Naive thymus-derived CD4-positive, alpha-beta T cell (primary cell): ENCODE measurements around the gene CPZ. TPM values are rescaled to one million over a fixed set of nuclear protein-coding genes. Genes with fewer than 3 reads are reported as not detected.

Experiments used
- ATAC-seq: fragments of 150-1000 bp; cut with Tn5 transposase; 2 replicates; pipeline ENCODE4 v1.10.0; 2021; ENCODE audit warnings: mild to moderate bottlenecking, moderate library complexity
- CTCF ChIA-PET: fragments of 350-600 bp; sonication (Branson Sonifier 250); formaldehyde crosslinking; loops from one replicate; lab custom pipeline; 2021; ENCODE audit warnings: antibody characterized with exemption; lab: Charles Lee
- POLR2A ChIA-PET: fragments of 350-600 bp; sonication (Branson Sonifier 250); formaldehyde crosslinking; loops from one replicate; lab custom pipeline; 2021; ENCODE audit warnings: antibody characterized with exemption, inconsistent platforms; lab: Charles Lee
- DNase-seq, 9 donors: peaks; one replicate each; pipeline versions ENCODE4 v3.0.0 to v3.0.0-alpha.2; 2020 to 2022; ENCODE audit warnings: mixed read lengths in 1 of 9
- H3K27ac ChIP-seq: one replicate; pipeline ENCODE4 v1.7.0; 2013; ENCODE audit warnings: mild to moderate bottlenecking, low read depth, low read length, moderate library complexity
- H3K27me3 ChIP-seq, 2 donors: one replicate each; pipeline ENCODE4 v1.7.0; 2013; ENCODE audit warnings: low read length in 2 of 2, mild to moderate bottlenecking in 2 of 2, moderate library complexity in 2 of 2; ENCODE audit not compliant: control insufficient read depth in 2 of 2, insufficient read depth in 2 of 2
- H3K36me3 ChIP-seq, 3 experiments: 1 replicate in 2 of 3; 2 replicates in 1 of 3; pipeline ENCODE4 v1.7.0; 2013; ENCODE audit warnings: low read length in 3 of 3, mild to moderate bottlenecking in 3 of 3, moderate library complexity in 1 of 3; ENCODE audit not compliant: insufficient read depth in 3 of 3, control insufficient read depth in 2 of 3
- H3K4me1 ChIP-seq, 2 donors: one replicate each; pipeline ENCODE4 v1.7.0; 2013; ENCODE audit warnings: low read length in 2 of 2, mild to moderate bottlenecking in 2 of 2, moderate library complexity in 1 of 2; ENCODE audit not compliant: control insufficient read depth in 2 of 2, insufficient read depth in 2 of 2
- H3K4me3 ChIP-seq: 2 replicates; pipeline ENCODE4 v1.7.0; 2013; ENCODE audit warnings: mild to moderate bottlenecking, low read length
- H3K9me3 ChIP-seq, 3 experiments: 1 replicate in 2 of 3; 2 replicates in 1 of 3; pipeline ENCODE4 v1.7.0; 2013; ENCODE audit warnings: low read length in 3 of 3; ENCODE audit not compliant: control insufficient read depth in 2 of 3
- H3K27ac Mint-ChIP-seq, 9 donors: one replicate each; pipeline ENCODE4 v1.8.0; 2020 to 2022; ENCODE audit warnings: mixed read lengths in 9 of 9, mild to moderate bottlenecking in 8 of 9, moderate library complexity in 5 of 9, inconsistent platforms in 2 of 9
- H3K27me3 Mint-ChIP-seq, 5 donors: one replicate each; pipeline ENCODE4 v1.8.0; 2021 to 2022; ENCODE audit warnings: mixed read lengths in 5 of 5, mild to moderate bottlenecking in 1 of 5
- H3K36me3 Mint-ChIP-seq, 5 donors: one replicate each; pipeline ENCODE4 v1.8.0; 2020 to 2022; ENCODE audit warnings: mixed read lengths in 5 of 5, mild to moderate bottlenecking in 3 of 5, inconsistent platforms in 1 of 5
- H3K4me1 Mint-ChIP-seq, 7 donors: one replicate each; pipeline ENCODE4 v1.8.0; 2020 to 2022; ENCODE audit warnings: mixed read lengths in 7 of 7, mild to moderate bottlenecking in 3 of 7, inconsistent platforms in 1 of 7
- H3K4me3 Mint-ChIP-seq, 10 donors: one replicate each; pipeline ENCODE4 v1.8.0; 2020 to 2022; ENCODE audit warnings: mild to moderate bottlenecking in 10 of 10, mixed read lengths in 10 of 10, moderate library complexity in 6 of 10, inconsistent platforms in 2 of 10
- H3K9me3 Mint-ChIP-seq, 11 donors: one replicate each; pipeline ENCODE4 v1.8.0; 2020 to 2022; ENCODE audit warnings: mixed read lengths in 11 of 11, mild to moderate bottlenecking in 4 of 11, inconsistent platforms in 1 of 11, moderate library complexity in 1 of 11
- intact Hi-C, 2 donors: fragments of 100-400 bp; cut with micrococcal nuclease; formaldehyde crosslinking; loops; one replicate each; pipeline ENCODE4 v1.15.1; 2023
- polyA plus RNA-seq, 2 donors: library from polyadenylated mRNA; unstranded; fragments of 300-500 nt; fragmentation: Illumina TruSeq; gene quantifications; one replicate each; pipeline ENCODE4 v1.2.3, GENCODE V29; 2021
- total RNA-seq, 6 experiments: library from RNA in 5 of 6; stranded (reverse) in 5 of 6; gene quantifications; 1 replicate in 5 of 6; 2 replicates in 1 of 6; pipeline ENCODE4 v1.2.3 and lab custom pipeline; 2021 to 2026

Gene CPZ
- total and polyA plus RNA-seq, 7 experiments from 2014 or later: not detected

- ChIA-PET POLR2A (no interaction called here), CTCF (no interaction called here)
- H3K9me3 Mint-ChIP-seq: peaks cover 0 to 2% (median 0%) of the 10 kb centered on the region in 11 donors
- H3K36me3 Mint-ChIP-seq: no peaks in the 10 kb centered on the region
- H3K27ac Mint-ChIP-seq: no peak overlapping the region
- H3K4me1 Mint-ChIP-seq: no peaks in the 10 kb centered on the region
- ATAC-seq (no peak), DNase-seq (no peak)
- intact Hi-C loops: no loop called here
- H3K27ac ChIP-seq: no peak overlapping the region
- H3K4me3 Mint-ChIP-seq: no peak overlapping the region
- H3K27me3 ChIP-seq: no peaks in the 10 kb centered on the region
- peaks cover 0 to 6% (median 0%) of the 10 kb centered on the region in 5 donors for H3K27me3 Mint-ChIP-seq
- no peaks in the 10 kb centered on the region for H3K9me3 ChIP-seq
- no peaks in the 10 kb centered on the region for H3K4me1 ChIP-seq
- H3K4me3 ChIP-seq: no peak overlapping the region
- H3K36me3 ChIP-seq: no peaks in the 10 kb centered on the region
Measured at GRCh38 chr4:8644966-8645752, 52.6 kb downstream of the CPZ start.

GRCh38 chr4:8645753-8646124 is 53.2 kb downstream of the CPZ start:
- no peaks in the 10 kb centered on the region for H3K27me3 ChIP-seq
- no peak overlapping the region for H3K4me3 ChIP-seq
- ChIA-PET POLR2A (no interaction called here), CTCF (no interaction called here)
- no peak for DNase-seq
- Mint-ChIP-seq H3K27ac (no peak overlapping the region), H3K36me3 (no peaks in the 10 kb centered on the region), H3K9me3 (peaks cover 0 to 2% (median 0%) of the 10 kb centered on the region in 11 donors), H3K4me3 (no peak overlapping the region), H3K27me3 (peaks cover 0 to 7% (median 0%) of the 10 kb centered on the region in 5 donors), H3K4me1 (no peaks in the 10 kb centered on the region)
- H3K9me3 ChIP-seq: no peaks in the 10 kb centered on the region
- ATAC-seq: no peak
- intact Hi-C loops: no loop called here
- H3K27ac ChIP-seq: no peak overlapping the region
- H3K4me1 ChIP-seq: no peaks in the 10 kb centered on the region
- no peaks in the 10 kb centered on the region for H3K36me3 ChIP-seq

GRCh38 chr4:8646296-8647093 is 53.9 kb downstream of the CPZ start:
- Mint-ChIP-seq H3K4me3 (no peak overlapping the region), H3K4me1 (no peaks in the 10 kb centered on the region), H3K36me3 (no peaks in the 10 kb centered on the region), H3K27ac (no peak overlapping the region), H3K9me3 (peaks cover 0 to 2% (median 0%) of the 10 kb centered on the region in 11 donors), H3K27me3 (peaks cover 0 to 7% (median 0%) of the 10 kb centered on the region in 5 donors)
- POLR2A ChIA-PET: no interaction called here
- no peaks in the 10 kb centered on the region for H3K4me1 ChIP-seq
- H3K4me3 ChIP-seq: no peak overlapping the region
- ATAC-seq (no peak), DNase-seq (no peak)
- H3K9me3 ChIP-seq: no peaks in the 10 kb centered on the region
- H3K27ac ChIP-seq: no peak overlapping the region
- CTCF ChIA-PET: no interaction called here
- H3K36me3 ChIP-seq: no peaks in the 10 kb centered on the region
- intact Hi-C loops: no loop called here
- no peaks in the 10 kb centered on the region for H3K27me3 ChIP-seq

GRCh38 chr4:8647094-8647570 is 54.6 kb downstream of the CPZ start:
- H3K4me1 ChIP-seq: no peaks in the 10 kb centered on the region
- ATAC-seq (no peak), DNase-seq (no peak)
- Mint-ChIP-seq H3K27me3 (peaks cover 0 to 7% (median 0%) of the 10 kb centered on the region in 5 donors), H3K9me3 (peaks cover 0 to 2% (median 0%) of the 10 kb centered on the region in 11 donors), H3K27ac (no peak overlapping the region), H3K4me1 (no peaks in the 10 kb centered on the region), H3K36me3 (no peaks in the 10 kb centered on the region), H3K4me3 (no peak overlapping the region)
- CTCF ChIA-PET: no interaction called here
- H3K27ac ChIP-seq: no peak overlapping the region
- intact Hi-C loops: no loop called here
- no peaks in the 10 kb centered on the region for H3K27me3 ChIP-seq
- no peaks in the 10 kb centered on the region for H3K9me3 ChIP-seq
- POLR2A ChIA-PET: no interaction called here
- H3K4me3 ChIP-seq: no peak overlapping the region
- no peaks in the 10 kb centered on the region for H3K36me3 ChIP-seq

GRCh38 chr4:8647626-8648025 is 55.1 kb downstream of the CPZ start:
- peaks cover 0 to 2% (median 0%) of the 10 kb centered on the region in 11 donors for H3K9me3 Mint-ChIP-seq
- Histone ChIP-seq H3K9me3 (no peaks in the 10 kb centered on the region), H3K4me3 (no peak overlapping the region), H3K27ac (no peak overlapping the region), H3K27me3 (no peaks in the 10 kb centered on the region), H3K4me1 (no peaks in the 10 kb centered on the region), H3K36me3 (no peaks in the 10 kb centered on the region)
- no peaks in the 10 kb centered on the region for H3K36me3 Mint-ChIP-seq
- ChIA-PET CTCF (no interaction called here), POLR2A (no interaction called here)
- no peak for ATAC-seq
- no peak overlapping the region for H3K4me3 Mint-ChIP-seq
- DNase-seq: no peak
- no peak overlapping the region for H3K27ac Mint-ChIP-seq
- H3K27me3 Mint-ChIP-seq: peaks cover 0 to 7% (median 0%) of the 10 kb centered on the region in 5 donors
- no peaks in the 10 kb centered on the region for H3K4me1 Mint-ChIP-seq
- intact Hi-C loops: no loop called here

GRCh38 chr4:8648296-8648695 is 55.7 kb downstream of the CPZ start:
- Histone ChIP-seq H3K36me3 (no peaks in the 10 kb centered on the region), H3K27ac (no peak overlapping the region), H3K4me3 (no peak overlapping the region), H3K9me3 (no peaks in the 10 kb centered on the region), H3K27me3 (no peaks in the 10 kb centered on the region), H3K4me1 (no peaks in the 10 kb centered on the region)
- peaks cover 0 to 7% (median 0%) of the 10 kb centered on the region in 5 donors for H3K27me3 Mint-ChIP-seq
- no peaks in the 10 kb centered on the region for H3K36me3 Mint-ChIP-seq
- ChIA-PET POLR2A (no interaction called here), CTCF (no interaction called here)
- H3K4me1 Mint-ChIP-seq: no peaks in the 10 kb centered on the region
- H3K27ac Mint-ChIP-seq: no peak overlapping the region
- ATAC-seq: no peak
- intact Hi-C loops: no loop called here
- no peak for DNase-seq
- no peak overlapping the region for H3K4me3 Mint-ChIP-seq
- H3K9me3 Mint-ChIP-seq: peaks cover 0 to 2% (median 0%) of the 10 kb centered on the region in 11 donors
